ENCODE results near the gene POLD2.

The POLD2 gene

DNA sequence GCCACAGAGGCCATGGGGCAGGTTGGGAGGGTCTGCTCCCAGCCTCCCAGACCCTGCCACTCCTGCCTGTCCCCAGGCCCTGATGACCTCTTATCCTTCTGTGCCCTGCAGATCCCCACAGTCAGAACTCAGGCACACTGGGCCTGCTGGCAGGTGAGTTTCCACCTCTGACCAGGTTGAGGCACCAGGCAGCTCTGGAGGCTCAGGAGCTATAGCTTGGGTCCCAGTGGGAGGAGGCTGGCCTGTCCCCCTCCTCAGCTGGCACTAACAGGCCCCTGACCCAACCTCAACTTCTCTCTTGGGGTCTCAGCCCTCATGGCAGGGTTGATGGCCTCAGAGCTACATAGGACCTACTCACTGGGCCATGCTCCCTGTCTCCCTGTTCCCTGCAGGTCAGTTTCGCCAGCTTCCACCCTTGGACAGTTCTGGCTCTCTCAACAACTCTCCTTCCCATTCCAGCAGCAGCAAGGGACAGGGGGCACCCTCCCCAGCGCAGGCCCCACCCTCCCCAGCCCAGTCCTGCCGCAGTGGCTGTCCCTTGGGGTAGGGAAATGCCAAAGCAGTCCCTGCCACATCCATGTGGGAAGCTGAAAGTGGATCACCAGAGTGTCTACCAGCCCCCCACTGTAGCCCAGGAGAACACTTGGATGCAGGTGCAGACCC lies 21.9 kb downstream of the POLD2 start:
- no peak for DNase-seq

- no peak for DNase-seq
These were observed 22.7 kb downstream of the POLD2 start for GRCh38 chr7:44100458-44101302.

GRCh38 chr7:44099669-44100068 lies 23.7 kb downstream of the POLD2 start:
- no peak for DNase-seq

DNA sequence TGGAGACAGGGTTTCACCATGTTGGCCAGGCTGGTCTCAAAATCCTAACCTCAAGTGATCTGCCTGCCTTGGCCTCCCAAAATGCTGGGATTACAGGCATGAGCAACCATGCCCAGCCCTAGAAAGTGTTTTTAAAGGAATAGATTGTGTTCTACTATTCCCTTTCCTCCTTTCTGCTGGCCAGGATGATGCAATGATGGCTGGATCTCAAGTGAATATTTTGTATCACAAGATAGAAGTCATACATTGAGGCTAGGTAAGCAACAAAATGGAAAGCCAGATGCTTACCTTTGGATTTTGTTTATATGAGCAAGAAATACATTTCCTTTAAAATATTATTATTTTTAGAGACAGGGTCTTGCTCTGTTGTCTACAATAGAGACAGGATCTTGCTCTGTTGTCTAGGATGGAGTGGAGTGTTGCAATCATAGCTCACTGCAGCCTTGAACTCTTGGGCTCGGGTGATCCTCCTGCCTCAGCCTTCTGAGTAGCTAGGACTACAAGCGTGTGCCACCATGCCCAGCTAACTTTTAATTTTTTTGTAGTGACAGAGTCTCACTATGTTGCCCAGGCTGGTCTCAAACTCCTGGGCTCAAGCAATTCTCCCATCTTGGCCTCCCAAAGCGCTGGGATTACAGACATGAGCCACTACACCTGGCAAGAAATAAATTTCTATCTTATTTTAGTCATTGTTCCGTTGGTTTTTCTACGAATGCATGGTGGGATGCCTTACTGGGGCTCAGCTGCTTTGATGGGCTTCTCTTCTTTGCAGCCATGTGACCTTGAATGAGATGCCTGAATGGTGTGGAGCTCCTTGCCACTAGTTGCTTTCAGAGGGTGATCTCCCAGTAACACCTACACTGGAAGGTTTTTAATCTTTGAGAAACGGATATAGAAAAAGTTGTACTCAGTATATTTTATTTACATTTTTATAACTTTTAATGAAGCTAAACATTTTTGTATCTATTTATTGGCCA lies 25.0 kb downstream of the POLD2 start:
- no peak for DNase-seq

DNA sequence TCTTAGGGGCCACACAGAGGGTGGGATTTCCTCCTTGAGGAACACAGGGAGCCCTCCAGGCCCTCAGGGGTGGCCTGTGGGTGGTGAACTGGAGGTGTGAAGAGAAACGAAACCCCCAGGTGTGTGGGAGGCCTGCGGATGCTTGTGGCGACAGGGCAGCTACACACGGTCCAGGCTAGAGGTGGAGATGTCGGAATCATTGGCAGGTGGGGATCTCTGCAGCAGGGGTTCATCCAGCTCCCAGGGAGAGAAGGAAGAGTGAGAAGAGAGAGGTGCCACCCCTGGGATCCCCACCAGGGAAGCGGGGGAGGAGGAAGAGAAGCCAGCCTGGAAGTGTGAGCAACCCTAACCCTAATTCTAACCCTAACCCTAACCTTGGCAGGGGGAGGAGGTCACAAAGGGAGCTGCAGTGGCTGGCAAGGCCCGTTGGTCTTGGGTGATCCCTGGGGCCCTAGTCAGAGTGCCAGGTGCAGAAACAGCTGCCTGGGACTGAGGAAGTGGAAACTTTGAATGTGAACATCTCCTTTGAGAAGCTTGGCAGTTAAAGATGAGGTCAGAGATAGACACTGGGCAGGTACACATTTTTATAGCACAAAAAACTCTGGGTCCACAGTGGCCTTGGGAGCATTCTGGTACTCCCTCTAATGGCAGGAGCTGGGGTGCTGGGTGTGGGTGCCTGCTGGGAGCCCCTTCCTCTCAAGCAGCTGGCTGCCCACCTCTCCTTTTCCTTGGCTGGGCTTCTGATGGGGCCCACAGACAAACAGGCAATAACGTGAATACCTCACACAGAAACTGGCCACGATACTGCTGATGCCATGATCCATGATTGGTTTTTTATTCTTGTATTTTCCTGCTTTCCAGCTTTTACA lies 26.1 kb downstream of the POLD2 start:
- DNase-seq, result no peak

GRCh38 chr7:44096326-44096881 lies 26.9 kb downstream of the POLD2 start:
- no peak for DNase-seq

GRCh38 chr7:44095781-44096180 lies 27.6 kb downstream of the POLD2 start:
- no peak for DNase-seq

DNA sequence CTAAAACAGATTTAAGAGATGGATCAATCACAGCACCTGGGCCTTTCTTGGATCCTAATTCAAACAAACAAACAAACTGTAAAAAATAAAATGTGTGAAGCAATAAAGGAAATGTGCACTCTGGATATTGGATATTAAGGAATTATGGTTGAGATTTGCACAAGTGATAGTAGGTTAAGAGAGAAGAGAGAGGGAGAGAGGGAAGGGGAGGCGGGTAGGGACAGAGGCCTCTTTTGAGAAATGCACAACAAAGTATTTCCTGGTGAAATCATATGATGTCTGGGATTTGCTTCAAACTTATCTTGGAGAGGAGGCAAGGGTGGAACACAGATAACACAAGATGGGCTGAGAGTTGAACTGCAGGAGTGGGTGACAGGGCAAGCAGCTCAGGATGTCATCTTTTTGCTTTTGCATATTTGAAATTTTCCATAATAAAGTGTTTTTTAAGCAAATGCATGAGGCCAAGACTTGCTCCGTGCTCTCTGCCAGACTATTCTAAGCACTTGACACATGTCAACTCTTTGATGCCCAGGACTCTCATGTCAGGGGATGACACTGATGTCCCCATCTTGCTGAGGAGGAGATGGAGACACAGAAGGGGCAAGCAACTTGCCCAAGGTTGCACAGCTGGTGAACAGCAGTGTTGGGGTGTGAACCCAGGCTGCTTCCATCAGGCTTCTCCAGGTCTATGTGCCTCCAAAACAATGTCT lies 28.3 kb downstream of the POLD2 start:
- no peak for DNase-seq

DNA sequence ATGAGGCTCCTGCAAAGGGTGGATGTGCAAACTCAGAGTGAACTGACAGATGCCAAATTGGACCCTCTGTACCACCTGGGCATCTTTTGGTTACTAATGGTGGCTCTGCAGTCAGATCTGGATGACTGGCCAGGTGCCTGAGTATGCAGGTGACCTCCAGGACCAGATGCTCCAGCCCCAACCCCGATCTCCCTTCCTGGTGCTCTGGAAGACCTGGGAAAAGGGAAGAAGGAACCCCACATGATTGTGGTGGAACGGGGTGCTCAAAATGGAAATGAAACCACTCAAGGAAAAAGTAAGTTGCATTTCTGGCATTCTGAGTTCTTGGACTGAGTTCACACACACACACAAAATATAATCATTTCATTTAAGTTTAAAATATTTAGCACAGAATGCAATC lies 29.0 kb downstream of the POLD2 start:
- no peak for DNase-seq

DNA sequence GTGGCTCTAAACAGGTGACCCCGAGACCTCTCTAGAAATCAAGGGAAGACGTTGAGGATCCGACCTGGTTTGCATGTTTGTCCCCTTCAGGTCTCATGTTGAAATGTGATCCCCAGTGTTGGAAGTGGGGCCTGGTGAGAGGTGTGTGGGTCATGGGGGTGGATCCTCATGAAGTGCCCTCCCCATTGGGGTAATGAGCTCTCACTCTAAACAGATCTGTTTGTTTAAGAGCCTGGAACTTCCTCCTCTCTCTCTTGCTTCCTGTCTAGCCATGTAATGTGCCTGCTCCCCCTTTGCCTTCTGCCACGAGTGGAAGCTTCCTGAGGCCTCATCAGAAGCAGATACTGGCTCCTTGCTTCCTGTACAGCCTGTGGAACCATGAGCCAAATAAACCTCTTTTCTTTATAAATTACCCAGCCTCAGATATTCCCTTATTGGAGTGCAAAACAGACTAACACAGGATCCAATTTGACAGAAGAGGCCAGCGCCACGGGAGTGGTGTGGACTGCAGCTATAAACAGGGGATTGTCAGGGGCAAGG lies 30.2 kb downstream of the POLD2 start:
- no peak for DNase-seq

GRCh38 chr7:44087911-44088838 lies 35.2 kb downstream of the POLD2 start:
- no peak for DNase-seq

DNA sequence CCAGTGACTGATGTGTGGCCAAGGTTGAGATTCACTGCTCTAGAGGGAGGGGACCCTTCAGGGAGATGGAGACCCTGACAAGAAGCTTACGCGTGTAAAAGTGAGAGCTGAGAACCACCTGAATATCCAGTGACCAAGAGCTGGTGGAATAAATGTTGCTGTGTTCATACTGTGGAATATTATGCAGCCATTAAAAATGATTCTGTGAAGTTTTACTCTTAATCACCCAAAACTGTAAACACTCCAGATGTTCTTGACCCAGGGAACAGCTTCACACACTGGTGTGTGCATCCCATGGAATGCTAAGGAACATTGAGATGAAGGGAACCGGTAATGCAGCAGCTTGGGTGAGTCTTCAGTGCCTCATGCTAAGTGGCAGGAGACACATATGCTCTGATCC lies 36.7 kb downstream of the POLD2 start:
- no peak for DNase-seq

DNA sequence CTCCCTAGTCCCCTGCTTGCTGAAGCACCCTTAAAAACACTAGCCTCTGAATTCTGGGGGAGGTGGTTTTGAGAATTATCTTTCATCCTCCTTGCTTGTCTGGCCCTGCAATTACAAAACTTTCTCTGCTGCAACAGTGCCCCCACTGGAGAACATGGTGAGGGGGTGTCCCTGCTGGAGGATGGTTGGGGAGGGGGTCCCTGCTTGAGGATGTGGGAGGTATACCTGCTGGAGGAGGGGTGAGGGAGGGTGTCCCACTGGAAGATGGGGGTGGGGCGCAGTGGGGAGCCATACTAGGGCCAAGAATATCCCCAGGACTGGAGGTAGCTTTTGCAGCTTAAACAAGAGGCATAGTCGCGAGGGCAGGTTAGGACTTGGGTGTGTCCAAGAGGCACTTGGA lies 37.8 kb downstream of the POLD2 start:
- no peak for DNase-seq

GRCh38 chr7:44084701-44085100 lies 38.6 kb downstream of the POLD2 start:
- no peak for DNase-seq

DNA sequence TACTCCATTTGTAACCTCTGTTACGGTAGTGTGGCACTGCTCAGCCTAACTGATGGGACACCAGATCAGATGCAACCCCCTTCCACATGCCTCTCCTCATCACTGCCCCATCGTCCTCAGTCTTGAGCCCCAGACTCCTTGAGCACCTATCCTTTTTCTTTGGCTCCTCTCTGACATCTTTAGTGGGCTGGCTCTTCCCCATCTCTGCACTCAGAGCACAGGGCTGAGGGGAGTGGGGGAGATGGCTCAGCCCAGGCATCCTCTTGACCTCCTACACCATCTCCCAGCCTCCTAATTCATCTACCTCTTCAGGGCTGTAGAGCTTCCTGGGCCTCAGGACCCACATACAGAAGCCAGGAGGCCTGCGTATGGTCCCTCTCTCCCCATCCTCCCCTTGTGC lies 39.6 kb downstream of the POLD2 start:
- no peak for DNase-seq

DNA sequence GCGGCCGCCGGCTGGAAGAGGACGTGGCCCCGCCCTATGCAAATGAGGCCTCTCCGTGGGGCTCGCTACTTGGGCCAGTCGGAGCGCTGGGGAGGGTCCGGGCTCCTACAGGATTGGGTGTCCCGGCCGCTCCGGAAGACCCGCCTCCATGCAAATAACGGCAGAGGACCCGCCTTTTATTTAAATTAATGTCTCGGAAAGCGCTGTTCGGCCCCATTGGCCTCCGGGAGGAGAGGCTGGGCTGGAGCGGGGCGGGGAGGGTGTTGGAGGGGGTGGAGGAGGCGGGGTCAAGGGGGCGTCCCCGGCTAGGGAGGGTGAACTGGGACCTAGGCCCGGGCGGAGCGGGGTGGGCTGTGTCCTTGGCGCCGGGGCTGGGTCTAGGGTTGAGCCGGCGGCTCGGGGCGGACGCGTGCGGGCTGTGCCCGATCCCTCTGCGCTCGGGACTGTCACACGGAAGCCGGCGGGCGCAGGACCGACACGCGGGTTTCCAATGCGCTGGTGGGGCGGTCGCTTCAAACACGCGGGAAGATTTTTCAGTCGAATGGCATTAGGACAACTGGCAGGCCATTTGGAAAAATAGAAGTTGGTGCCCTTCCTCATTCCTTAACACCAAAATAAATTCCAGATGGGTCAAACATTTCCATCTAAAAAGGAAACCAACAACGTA lies 40.7 kb downstream of the POLD2 start:
- peak; percentile 98 for DNase-seq

- no peak for DNase-seq
These were observed 42.0 kb downstream of the POLD2 start for GRCh38 chr7:44081266-44081748.

DNA sequence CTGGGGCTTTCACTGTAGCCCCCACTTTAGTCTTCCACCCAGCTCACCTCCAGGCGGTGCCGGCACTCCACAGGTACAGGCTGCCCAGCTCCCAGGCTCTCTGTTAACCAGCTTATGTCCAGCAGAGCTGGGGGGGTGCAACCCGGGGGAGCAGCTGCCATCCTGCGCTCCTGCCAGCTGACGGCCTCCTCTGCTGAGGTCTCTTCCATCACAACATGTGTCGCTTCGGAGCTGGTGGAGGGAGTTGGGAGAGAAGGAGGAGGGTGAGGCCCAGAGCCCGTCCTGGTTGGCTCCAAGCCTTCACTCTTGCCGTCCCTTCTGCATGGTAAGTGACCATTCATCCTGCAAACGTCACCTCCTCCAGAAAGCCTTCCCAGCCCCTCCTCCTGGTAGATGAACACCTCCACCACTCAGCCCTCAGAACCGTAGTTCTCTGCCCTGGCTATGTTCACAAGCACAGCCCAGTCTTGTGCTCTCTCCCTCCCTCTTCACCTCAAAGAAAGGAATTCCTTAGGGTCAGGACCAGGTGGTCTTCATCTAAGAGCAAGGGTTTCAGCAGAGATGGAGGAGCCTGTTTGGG lies 42.6 kb downstream of the POLD2 start:
- no peak for DNase-seq

- no peak for DNase-seq
These were observed 43.2 kb downstream of the POLD2 start for GRCh38 chr7:44080118-44080517.

All from activated effector memory CD4-positive, alpha-beta T cell treated with Interleukin-2 at 50 U/mL for 16 hours (primary cell).